Transverse colon (tissue), 4 donors: ENCODE data around the gene HS3ST5.

Experiments used
- EP300 ChIP-seq: sonication (generic); formaldehyde crosslinking; IDR thresholded peaks from one replicate; pipeline ENCODE4 v1.6.1; 2017; ENCODE audit warnings: antibody characterized with exemption, low read depth
- POLR2A ChIP-seq: fragments of 450-650 bp; IDR thresholded peaks from one replicate; pipeline ENCODE4 v1.6.1; 2016; ENCODE audit warnings: antibody characterized with exemption, mild to moderate bottlenecking, moderate library complexity
- POLR2AphosphoS5 ChIP-seq, 3 donors: sonication (generic); formaldehyde crosslinking; IDR thresholded peaks; one replicate each; pipeline ENCODE4 v1.6.1; 2016; ENCODE audit warnings: antibody characterized with exemption in 3 of 3
- TF ChIP-seq, protein P1 (sequence below), 5 experiments: fragments of 200-600 bp in 3 of 5; fragments of 450-650 bp in 2 of 5; sonication (generic) in 3 of 5; IDR thresholded peaks; 1 replicate in 2 of 5; 2 replicates in 3 of 5; pipeline ENCODE4 v1.5.1; 2016 to 2017; ENCODE audit warnings: antibody characterized with exemption in 5 of 5, inconsistent platforms in 3 of 5, mild to moderate bottlenecking in 2 of 5, moderate library complexity in 1 of 5

DNA sequence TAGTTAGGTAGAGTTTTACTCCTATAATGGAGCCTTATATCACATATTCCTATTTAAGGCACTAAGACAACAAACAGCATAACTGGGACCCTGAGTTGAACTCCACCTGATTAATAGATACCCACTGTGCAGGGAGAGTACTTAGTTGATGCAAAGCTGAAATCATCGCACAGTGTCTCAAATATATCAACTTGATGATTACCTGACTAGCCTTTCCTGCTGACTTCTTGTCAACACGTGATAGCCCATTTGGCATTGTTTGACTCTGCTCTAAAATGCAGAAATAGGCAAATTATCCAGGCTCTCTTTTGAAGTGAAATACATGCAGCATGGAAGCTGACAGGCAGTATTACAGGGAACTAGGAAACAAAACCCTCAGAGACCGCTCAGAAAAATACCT lies 217.2 kb downstream of the HS3ST5 start:
- TF ChIP-seq POLR2A (no peak), POLR2AphosphoS5 (IDR thresholded peaks at IDR 0.05) (no peak), EP300 (no peak)
- TF ChIP-seq, protein P1, sequence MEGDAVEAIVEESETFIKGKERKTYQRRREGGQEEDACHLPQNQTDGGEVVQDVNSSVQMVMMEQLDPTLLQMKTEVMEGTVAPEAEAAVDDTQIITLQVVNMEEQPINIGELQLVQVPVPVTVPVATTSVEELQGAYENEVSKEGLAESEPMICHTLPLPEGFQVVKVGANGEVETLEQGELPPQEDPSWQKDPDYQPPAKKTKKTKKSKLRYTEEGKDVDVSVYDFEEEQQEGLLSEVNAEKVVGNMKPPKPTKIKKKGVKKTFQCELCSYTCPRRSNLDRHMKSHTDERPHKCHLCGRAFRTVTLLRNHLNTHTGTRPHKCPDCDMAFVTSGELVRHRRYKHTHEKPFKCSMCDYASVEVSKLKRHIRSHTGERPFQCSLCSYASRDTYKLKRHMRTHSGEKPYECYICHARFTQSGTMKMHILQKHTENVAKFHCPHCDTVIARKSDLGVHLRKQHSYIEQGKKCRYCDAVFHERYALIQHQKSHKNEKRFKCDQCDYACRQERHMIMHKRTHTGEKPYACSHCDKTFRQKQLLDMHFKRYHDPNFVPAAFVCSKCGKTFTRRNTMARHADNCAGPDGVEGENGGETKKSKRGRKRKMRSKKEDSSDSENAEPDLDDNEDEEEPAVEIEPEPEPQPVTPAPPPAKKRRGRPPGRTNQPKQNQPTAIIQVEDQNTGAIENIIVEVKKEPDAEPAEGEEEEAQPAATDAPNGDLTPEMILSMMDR (IDR thresholded peaks at IDR 0.05): no peak
